ENCODE results near the gene CROCC. TPM values are rescaled to one million over a fixed set of nuclear protein-coding genes. Genes with fewer than 3 reads are reported as not detected.

CROCC gene
- total and polyA plus RNA-seq, 9 of the 15 experiments (the other 6 are each of a cell fraction or from before 2014, with no cell fraction given), result 0.17 to 15.4 (median 7.6) TPM

DNA sequence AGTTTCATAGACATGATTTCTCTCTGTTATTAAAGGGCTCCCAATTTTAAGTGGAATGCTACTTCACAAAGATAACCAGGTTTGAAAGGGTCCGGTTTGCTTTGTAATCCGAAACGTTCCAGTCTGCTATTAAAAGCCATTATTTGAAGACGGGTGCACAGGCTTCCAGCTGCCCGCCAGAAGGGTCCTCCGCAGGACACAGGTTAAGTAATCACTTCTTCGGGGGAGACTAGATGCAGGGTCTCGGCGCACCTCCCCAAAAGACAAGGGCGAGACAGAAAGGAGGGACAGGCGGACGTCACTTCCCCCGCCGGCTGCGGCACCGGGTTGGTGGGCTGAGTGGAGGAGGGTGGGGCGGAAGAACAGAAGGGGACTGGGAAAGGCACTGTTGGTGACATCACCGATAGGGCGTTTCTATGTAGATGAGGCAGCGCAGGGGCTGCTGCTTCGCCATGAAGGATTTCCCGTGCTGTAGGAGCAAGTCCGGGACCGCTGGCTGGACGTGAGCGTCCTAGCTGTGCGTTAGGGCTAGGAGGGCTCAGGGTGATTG, 17.1 kb upstream of the CROCC start (continued):
- TF ChIP-seq ETV6 (IDR thresholded peaks at IDR 0.05; ENCODE audit: borderline replicate concordance in 1 of 2, low read depth in 2 of 2, low read length in 1 of 2) (no peak), ETV6 (CRISPR knock-in tag; IDR thresholded peaks at IDR 0.05; ENCODE audit: borderline replicate concordance) (no peak), SIX5 (IDR thresholded peaks at IDR 0.05; ENCODE audit: borderline replicate concordance in 1 of 2, insufficient read depth in 1 of 2, low read depth in 1 of 2, low read length in 2 of 2) (no peak), MAFF (IDR thresholded peaks at IDR 0.05; ENCODE audit: low read length) (no peak), CC2D1A (IDR thresholded peaks at IDR 0.05) (no peak), JUND (IDR thresholded peaks at IDR 0.05; ENCODE audit: borderline replicate concordance, low read depth, low read length) (peak; percentile 75), JUND (tag; IDR thresholded peaks at IDR 0.05; ENCODE audit: borderline replicate concordance, low read depth, low read length) (peak; percentile 89; the same call in 2 of the 3 replicates), RCOR1 (IDR thresholded peaks at IDR 0.05; ENCODE audit: borderline replicate concordance in 1 of 2, low read depth in 2 of 2, low read length in 2 of 2) (peak in 1 of 2 experiments; percentile 14; a peak in 1 of 4 replicates), LARP7 (IDR thresholded peaks at IDR 0.05) (no peak), BRF2 (IDR thresholded peaks at IDR 0.05; ENCODE audit: borderline replicate concordance, insufficient read depth, insufficient read length) (no peak), CBX3 (IDR thresholded peaks at IDR 0.05; ENCODE audit: borderline replicate concordance in 1 of 2, low read length in 2 of 2) (no peak), TAF7 (tag; IDR thresholded peaks at IDR 0.05) (no peak), ZNF263 (CRISPR knock-in tag; IDR thresholded peaks at IDR 0.05; ENCODE audit: borderline replicate concordance) (no peak), ZZZ3 (IDR thresholded peaks at IDR 0.05) (no peak), CBX1 (IDR thresholded peaks at IDR 0.05; ENCODE audit: low read depth) (no peak), ZNF717 (CRISPR knock-in tag; IDR thresholded peaks at IDR 0.05) (no peak), HNRNPLL (IDR thresholded peaks at IDR 0.05; ENCODE audit: low read depth, low read length, poor library complexity, severe bottlenecking) (peak; percentile 63), JUN (IDR thresholded peaks at IDR 0.05; ENCODE audit: borderline replicate concordance, low read depth, low read length) (0 out of 2 replicates have a peak, but pooled peaks have one; percentile 5), JUN (CRISPR knock-in tag; IDR thresholded peaks at IDR 0.05; ENCODE audit: borderline replicate concordance) (no peak), ASH1L (IDR thresholded peaks at IDR 0.05; ENCODE audit: borderline replicate concordance, low read depth, partially characterized antibody) (no peak), TEAD4 (IDR thresholded peaks at IDR 0.05; ENCODE audit: low read length) (no peak), TEAD4 (CRISPR knock-in tag; IDR thresholded peaks at IDR 0.05; ENCODE audit: borderline replicate concordance) (no peak), ZC3H4 (CRISPR knock-in tag; IDR thresholded peaks at IDR 0.05; ENCODE audit: borderline replicate concordance) (no peak), RBM34 (IDR thresholded peaks at IDR 0.05; ENCODE audit: borderline replicate concordance, insufficient read depth, low read length) (no peak), ZNF347 (CRISPR knock-in tag; IDR thresholded peaks at IDR 0.05; ENCODE audit: low read depth) (no peak), ZNF133 (CRISPR knock-in tag; IDR thresholded peaks at IDR 0.05) (peak; percentile 37; the same call in 1 of the 2 replicates), RBM25 (IDR thresholded peaks at IDR 0.05; ENCODE audit: low read depth, low read length, severe bottlenecking) (no peak)
- TF ChIP-seq, protein P1, sequence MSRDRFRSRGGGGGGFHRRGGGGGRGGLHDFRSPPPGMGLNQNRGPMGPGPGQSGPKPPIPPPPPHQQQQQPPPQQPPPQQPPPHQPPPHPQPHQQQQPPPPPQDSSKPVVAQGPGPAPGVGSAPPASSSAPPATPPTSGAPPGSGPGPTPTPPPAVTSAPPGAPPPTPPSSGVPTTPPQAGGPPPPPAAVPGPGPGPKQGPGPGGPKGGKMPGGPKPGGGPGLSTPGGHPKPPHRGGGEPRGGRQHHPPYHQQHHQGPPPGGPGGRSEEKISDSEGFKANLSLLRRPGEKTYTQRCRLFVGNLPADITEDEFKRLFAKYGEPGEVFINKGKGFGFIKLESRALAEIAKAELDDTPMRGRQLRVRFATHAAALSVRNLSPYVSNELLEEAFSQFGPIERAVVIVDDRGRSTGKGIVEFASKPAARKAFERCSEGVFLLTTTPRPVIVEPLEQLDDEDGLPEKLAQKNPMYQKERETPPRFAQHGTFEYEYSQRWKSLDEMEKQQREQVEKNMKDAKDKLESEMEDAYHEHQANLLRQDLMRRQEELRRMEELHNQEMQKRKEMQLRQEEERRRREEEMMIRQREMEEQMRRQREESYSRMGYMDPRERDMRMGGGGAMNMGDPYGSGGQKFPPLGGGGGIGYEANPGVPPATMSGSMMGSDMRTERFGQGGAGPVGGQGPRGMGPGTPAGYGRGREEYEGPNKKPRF (IDR thresholded peaks at IDR 0.05; ENCODE audit: low read depth, low read length), result no peak
